Neutrophil (primary cell): ENCODE measurements around the gene CACNA2D3.
"Not testable (repeated sequence)": the region's sequence is repeated elsewhere in the genome, so short reads cannot be mapped to it uniquely, and the experiment has no call there.

Experiments used
- H3K27ac ChIP-seq: fragments of 200-600 bp; sonication (generic); 2 replicates; pipeline ENCODE4 v1.5.1; 2016; ENCODE audit warnings: mild to moderate bottlenecking, moderate library complexity
- H3K27me3 ChIP-seq: fragments of 200-600 bp; sonication (generic); 2 replicates; pipeline ENCODE4 v1.6.0; 2016; ENCODE audit warnings: mild to moderate bottlenecking
- H3K36me3 ChIP-seq: fragments of 200-600 bp; sonication (generic); 2 replicates; pipeline ENCODE4 v1.5.1; 2017
- H3K4me1 ChIP-seq, 2 experiments: fragments of 200-600 bp in 1 of 2; sonication (generic) in 1 of 2; 1 replicate in 1 of 2; 2 replicates in 1 of 2; pipeline versions ENCODE4 v1.5.1 to v1.6.1; 2013 to 2016; ENCODE audit warnings: low read depth in 1 of 2, low read length in 1 of 2, mild to moderate bottlenecking in 1 of 2, moderate library complexity in 1 of 2; ENCODE audit not compliant: control insufficient read depth in 1 of 2, insufficient read depth in 1 of 2
- H3K4me3 ChIP-seq, 2 experiments: fragments of 200-600 bp in 1 of 2; sonication (generic) in 1 of 2; 1 replicate in 1 of 2; 2 replicates in 1 of 2; pipeline ENCODE4 v1.5.1; 2013 to 2016; ENCODE audit warnings: low read depth in 1 of 2, low read length in 1 of 2, mild to moderate bottlenecking in 1 of 2, moderate library complexity in 1 of 2
- H3K9me3 ChIP-seq: fragments of 200-600 bp; sonication (generic); 2 replicates; pipeline ENCODE4 v1.5.1; 2016
- TF ChIP-seq, protein P1 (sequence below): fragments of 200-600 bp; sonication (generic); IDR thresholded peaks from 2 replicates; pipeline ENCODE4 v1.5.1; 2016; ENCODE audit warnings: antibody characterized with exemption

CACNA2D3 gene

DNA sequence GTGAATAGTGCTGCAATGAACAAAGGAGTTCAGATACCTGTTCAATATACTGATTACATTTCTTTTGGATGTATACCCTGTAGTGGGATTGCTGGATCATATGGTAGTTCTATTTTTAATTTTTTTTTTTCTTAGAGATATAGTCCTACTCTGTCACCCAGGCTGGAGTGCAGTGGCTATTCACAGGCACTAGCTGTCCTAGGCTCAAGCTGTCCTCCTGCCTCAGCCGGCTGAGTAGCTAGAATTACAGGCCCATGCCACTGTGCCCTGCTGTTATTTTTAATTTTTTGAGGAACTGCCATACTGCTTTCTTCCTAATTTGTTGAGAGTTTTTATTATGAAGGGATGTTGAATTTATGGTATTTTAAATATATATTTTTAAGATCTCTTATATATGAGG is 23.0 kb upstream of the CACNA2D3 start:
- H3K27ac ChIP-seq: no peak overlapping the region
- TF ChIP-seq, protein P1, sequence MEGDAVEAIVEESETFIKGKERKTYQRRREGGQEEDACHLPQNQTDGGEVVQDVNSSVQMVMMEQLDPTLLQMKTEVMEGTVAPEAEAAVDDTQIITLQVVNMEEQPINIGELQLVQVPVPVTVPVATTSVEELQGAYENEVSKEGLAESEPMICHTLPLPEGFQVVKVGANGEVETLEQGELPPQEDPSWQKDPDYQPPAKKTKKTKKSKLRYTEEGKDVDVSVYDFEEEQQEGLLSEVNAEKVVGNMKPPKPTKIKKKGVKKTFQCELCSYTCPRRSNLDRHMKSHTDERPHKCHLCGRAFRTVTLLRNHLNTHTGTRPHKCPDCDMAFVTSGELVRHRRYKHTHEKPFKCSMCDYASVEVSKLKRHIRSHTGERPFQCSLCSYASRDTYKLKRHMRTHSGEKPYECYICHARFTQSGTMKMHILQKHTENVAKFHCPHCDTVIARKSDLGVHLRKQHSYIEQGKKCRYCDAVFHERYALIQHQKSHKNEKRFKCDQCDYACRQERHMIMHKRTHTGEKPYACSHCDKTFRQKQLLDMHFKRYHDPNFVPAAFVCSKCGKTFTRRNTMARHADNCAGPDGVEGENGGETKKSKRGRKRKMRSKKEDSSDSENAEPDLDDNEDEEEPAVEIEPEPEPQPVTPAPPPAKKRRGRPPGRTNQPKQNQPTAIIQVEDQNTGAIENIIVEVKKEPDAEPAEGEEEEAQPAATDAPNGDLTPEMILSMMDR: no peak
- no peaks in the 10 kb centered on the region for H3K9me3 ChIP-seq
- no peaks in the 10 kb centered on the region for H3K4me1 ChIP-seq
- no peaks in the 10 kb centered on the region for H3K36me3 ChIP-seq
- H3K27me3 ChIP-seq: peaks cover 18% of the 10 kb centered on the region
- H3K4me3 ChIP-seq: no peak overlapping the region

DNA sequence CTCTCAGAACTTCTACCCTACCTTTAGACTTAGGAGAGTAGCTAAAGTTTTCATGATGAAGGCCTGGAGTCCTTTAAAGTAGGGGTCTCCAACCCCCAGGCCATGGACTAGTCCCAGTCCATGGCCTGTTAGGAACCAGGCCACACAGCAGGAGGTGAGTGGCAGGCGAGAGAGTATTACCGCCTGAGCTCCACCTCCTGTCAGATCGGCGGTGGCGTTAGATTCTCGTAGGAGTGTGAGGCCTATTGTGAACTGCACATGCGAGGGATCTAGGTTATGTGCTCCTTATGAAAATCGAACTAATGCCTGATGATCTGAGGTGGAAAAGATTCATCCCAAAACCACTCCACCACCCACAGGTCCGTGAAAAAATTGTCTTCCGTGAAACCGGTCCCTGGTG is 18.3 kb upstream of the CACNA2D3 start:
- peaks cover 14% of the 10 kb centered on the region for H3K27me3 ChIP-seq
- H3K27ac ChIP-seq: no peak overlapping the region
- no peaks in the 10 kb centered on the region for H3K36me3 ChIP-seq
- no peak overlapping the region for H3K4me3 ChIP-seq
- no peaks in the 10 kb centered on the region for H3K4me1 ChIP-seq
- no peaks in the 10 kb centered on the region for H3K9me3 ChIP-seq
- TF ChIP-seq, protein P1: no peak

GRCh38 chr3:54116129-54116528 is 6.2 kb upstream of the CACNA2D3 start:
- H3K36me3 ChIP-seq, H3K4me1 ChIP-seq, H3K9me3 ChIP-seq, H3K4me3 ChIP-seq, H3K27ac ChIP-seq: not testable (repeated sequence)
- peaks cover 64% of the 10 kb centered on the region for H3K27me3 ChIP-seq

DNA sequence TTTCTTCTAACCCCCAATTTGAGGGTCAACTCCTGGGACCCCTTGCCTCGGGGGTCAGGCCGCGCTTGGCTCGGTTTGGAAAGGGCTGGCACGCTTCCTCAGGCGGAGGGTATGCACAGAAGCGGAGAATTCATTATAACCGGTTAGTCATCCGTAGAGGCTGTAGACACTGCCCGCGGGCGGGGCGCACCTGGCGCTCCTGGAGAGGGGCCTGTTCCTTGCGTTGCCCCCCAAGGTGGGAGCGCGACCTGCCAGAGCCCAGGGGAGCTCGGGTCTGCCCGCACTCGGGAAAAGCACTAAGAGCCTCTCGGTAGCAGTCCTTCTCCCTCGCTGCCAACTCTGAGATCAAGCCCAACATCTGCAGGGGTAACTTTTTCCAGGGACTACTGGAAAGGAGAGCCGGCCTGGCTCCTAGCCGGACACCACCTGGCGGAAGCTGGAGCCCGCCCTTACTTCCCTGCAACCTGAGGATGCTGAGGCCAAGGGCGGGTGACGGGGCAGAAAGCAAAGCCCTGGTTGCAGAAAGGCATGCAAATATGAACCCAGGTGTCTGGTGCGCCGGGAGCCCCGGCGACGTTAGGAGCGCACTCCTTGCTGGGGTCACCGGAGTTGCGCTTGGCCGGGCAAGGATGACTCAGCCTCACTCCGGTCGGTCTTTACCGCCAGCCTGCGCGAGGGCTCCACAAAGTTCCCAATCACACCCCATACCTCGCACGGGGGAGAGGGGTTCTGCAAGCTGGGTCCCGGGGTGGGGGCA is 1.5 kb upstream of the CACNA2D3 start:
- H3K9me3 ChIP-seq: no peaks in the 10 kb centered on the region
- TF ChIP-seq, protein P1: no peak
- H3K4me3 ChIP-seq: no peak overlapping the region
- H3K36me3 ChIP-seq: no peaks in the 10 kb centered on the region
- peaks cover 99% of the 10 kb centered on the region for H3K27me3 ChIP-seq
- no peak overlapping the region for H3K27ac ChIP-seq
- no peaks in the 10 kb centered on the region for H3K4me1 ChIP-seq

GRCh38 chr3:54121414-54122323 is 683 bp upstream of the CACNA2D3 start:
- Histone ChIP-seq H3K27ac (no peak overlapping the region), H3K4me1 (no peaks in the 10 kb centered on the region), H3K9me3 (no peaks in the 10 kb centered on the region), H3K27me3 (peaks cover 100% of the 10 kb centered on the region), H3K36me3 (no peaks in the 10 kb centered on the region), H3K4me3 (no peak overlapping the region)
- TF ChIP-seq, protein P1: no peak
